ENCODE results near the gene INTS1.
A peak's percentile ranks its signal among the peaks of the same experiment; 100 is the strongest.

INTS1 gene

GRCh38 chr7:1541431-1542162 is 37.4 kb upstream of the INTS1 start:
- no peak for DNase-seq

- DNase-seq, result no peak
Measured at GRCh38 chr7:1540776-1541271, 36.6 kb upstream of the INTS1 start.

GRCh38 chr7:1539882-1540775 is 35.9 kb upstream of the INTS1 start:
- DNase-seq, result no peak

DNA sequence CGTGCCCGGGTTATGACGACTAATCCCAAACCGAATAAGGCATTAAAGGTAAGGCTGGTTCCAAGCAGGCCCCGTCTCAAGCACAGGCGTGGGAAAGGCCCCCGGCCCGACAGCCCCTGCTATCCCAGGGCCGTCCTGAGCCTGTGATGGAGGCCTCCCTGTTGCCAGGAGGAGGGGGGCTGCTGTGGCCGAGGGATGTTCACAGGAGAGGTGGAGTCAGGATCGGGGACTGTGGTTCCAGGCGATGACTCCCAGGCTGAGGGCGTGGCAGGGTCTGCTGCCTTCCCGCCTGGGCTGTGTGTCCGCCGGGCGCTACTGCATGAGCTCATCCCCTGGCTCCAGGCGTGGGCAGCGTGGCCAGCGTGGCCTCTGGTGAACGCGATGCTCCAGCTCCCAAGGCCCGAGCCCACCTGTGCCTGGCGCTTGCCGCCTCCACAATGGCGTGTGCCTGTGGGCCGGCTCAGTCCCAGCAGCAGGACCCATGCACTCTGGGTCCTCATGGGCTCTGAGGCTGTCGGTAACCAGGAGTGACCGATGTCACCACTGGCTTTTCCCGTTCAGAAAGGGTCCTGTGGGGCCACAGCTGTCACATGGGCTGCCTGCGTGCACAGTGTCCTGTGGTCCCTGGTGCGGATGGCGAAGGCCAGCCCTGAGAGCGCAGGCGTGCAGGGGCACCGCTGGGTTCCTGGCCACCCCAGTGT is 35.1 kb upstream of the INTS1 start:
- no peak for DNase-seq

DNA sequence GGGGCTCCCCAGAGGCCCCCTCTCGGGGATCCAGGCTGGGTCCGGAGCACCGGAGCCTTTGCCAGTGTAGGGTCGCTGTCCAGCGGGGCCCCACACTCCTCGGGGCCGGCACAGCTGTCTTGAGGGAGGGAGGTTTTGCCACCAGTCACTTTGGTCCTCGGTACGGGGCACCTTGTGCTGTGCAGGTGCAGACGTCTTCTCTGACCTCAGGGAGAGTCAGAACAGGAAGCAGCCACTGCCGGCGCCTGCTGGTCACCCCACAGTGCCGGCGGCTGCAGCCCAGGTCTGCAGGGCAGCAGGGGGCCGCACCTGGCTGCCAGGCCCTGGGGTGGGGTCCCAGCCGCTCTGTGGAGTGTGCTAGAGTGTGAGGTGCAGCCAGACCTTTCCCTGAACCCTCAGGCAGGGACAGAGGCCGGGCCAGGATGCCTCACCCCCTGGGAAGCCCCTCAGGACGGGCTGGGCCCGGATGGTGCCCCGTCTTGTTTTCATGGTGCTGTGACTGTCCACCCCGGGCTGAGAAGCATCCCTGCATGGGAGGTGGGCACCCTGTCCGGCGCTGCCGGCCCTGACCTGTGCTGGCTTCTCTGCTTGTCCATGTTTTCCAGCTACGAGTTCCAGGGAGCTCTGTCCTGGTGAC is 34.5 kb upstream of the INTS1 start:
- DNase-seq, result no peak

DNA sequence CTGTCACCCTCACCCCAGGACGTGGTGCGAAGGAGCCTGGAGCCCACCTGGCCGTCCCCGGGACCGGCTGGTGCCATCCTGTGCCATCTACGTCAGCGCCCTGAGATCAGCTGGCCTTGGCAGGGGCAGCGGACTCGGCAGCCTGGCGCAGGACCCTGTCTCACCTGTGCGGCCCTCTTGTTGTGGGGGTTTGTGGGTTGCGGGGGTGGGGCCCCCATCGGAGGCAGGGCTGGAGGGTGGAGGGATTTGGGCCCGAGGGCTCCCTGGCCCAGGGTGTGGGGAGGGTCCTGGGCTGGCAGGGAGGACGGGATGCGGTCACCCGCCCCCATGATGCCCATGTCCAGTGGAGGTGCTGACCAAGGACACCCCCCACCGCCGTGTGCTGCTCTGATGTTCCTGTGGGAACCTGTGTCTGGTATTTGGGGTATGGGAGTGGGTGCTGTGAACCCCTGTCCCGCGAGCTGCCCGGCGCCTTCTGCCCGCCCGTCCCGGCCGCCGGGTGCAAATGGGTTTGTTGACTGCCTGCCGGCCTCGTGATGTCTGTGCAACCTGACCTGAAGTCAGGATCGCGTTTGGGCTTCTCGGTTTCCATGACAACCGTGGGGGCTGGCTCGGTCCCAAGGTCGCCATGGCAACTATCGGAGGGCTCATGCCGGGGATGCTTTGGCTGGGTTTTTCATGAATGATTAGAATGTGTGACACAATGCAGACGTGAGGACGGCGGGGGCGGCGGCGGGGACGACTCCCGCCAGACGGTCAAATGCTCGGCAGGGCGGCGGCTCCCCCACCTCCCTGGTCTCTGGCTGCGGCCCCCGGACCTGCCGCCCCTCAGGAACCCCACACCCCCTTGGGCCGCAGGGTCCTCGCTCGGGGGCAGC is 33.6 kb upstream of the INTS1 start:
- DNase-seq, result no peak

GRCh38 chr7:1536743-1537534 is 32.8 kb upstream of the INTS1 start:
- DNase-seq, result no peak

GRCh38 chr7:1536455-1536742 is 32.2 kb upstream of the INTS1 start:
- no peak for DNase-seq

DNA sequence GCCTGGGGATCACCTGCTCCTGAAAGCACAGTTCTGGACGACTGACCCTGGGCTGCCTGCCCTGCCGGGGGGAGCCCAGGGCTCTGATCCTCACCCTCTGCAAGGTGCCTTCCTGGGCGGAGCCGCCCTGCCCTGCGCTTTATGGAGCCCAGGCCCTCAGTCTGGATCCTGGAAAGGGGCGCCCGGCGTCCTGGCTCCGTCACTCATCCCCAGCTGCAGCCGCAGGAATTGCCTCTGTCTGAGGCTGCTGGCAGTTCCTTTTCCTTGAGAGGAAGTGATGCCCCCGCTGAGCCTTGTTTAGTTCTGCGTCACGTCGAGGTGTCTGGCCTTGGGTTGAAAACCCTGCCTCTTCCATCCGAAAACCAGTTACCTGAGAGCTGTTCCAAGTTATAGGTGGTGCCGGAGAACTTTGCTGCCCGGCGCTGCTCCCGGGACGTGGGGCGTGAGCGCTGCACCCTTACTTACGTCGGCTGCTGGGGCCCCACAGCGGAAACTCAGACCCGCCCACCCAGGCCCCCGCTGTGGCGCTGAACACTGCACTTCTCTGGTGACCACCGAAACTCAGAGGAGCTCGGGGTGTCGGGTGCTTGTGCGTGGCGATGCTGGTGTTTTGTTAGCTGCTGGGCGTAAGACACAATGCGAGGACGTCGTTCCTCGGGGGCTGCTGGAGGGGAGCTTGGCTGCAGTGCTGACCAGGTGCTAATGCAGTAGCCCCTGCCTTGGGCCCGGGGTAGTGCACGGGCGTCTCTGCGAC is 31.7 kb upstream of the INTS1 start:
- no peak for DNase-seq

DNA sequence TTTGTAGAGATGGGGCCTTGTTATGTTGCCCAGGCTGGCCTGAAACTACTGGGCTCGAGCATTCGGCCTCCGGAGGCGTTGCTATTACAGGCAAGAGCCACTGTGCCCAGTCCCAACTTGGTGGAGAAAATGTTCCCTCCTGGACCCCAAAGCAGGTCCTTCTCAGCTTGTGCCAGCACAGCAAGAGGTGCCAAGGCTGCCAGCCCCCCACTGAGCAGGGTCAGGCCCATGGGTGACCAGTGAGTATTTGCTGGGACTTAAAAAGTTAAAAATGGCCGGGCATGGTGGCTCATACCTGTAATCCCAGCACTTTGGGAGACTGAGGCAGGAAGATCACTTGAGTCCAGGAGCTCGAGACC is 30.9 kb upstream of the INTS1 start:
- no peak for DNase-seq

DNA sequence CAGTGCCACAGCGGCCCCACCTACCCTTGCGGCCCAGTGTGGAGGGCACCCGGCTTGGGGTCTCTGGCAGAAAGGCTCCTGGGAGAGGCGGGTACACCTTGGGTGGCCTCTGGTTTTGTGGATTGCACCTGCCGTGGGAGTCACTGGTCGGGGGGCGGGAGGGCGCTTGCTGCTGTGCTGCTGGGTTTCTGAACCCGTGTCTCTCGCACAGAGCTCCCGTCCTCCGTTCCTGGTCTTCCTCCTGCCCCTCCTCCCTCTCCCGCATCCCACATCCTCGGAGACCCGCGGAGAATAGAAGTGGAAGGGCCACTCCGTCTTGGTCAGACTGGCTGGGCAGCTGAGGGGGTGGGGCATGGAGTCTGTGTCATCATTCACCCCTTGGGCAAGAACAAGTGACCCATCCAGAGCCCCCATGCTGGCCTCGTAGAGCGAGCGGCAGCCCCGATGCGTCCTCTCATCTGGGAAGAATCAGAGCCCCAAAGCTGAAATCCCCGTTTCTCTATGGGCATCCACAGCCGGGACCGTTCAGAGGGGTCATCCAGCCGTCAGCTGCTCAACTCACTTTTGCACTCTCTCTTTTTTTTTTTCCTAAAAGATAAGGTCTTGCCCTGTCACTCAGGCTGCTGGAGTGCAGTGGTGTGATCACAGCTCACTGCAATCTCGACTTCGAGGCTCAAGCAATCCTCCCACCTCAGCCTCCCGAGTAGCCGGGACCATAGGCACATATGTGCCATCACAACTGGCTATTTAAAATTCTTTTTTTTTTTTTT is 30.3 kb upstream of the INTS1 start:
- no peak for DNase-seq

- DNase-seq, result peak; percentile 55 to 69
Measured at GRCh38 chr7:1533547-1534329, 29.5 kb upstream of the INTS1 start.

- DNase-seq, result no peak
Measured at GRCh38 chr7:1533255-1533546, 29.0 kb upstream of the INTS1 start.

DNA sequence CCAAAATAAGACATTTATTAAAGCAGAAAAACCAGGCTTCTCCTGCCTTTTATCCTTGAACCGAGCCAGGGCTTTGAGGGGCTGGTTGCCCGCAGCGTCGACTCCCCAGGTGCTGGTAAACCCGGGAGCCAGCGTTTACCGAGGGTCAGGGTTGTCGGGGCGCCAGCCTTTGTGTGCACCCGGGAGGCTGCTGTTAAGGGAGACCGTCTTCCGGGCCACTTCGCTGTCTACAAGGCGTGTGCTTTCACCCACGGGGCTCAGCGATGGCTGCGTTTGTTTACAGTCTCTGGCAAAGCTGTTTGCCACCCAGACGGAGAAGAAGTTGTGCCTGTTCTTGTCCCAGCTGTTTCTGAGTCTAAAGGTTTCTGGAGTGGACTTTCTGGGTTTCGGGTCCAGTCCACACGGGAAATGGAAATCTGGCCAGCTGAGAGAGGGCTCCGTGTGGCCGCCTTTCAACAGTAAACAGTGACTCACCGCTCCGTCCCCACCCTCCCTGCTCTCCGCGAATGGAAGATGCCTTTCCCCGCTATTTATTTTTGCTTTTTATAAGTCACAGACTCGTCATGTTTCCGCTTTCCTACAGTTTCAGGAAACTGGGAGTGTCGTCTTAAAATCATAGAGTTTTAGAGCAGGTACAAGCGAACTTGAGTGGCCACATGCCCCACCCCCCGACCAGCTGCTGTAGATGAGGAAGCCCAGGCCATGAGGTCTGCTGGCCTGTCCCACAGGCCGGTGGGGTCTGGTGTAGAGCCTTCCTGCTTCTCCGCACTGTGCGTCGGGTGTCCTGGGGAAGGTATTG is 28.5 kb upstream of the INTS1 start:
- DNase-seq, result peak; percentile 70

GRCh38 chr7:1531979-1532455 is 27.8 kb upstream of the INTS1 start:
- DNase-seq, result peak in 1 of 2 experiments; percentile 39

DNA sequence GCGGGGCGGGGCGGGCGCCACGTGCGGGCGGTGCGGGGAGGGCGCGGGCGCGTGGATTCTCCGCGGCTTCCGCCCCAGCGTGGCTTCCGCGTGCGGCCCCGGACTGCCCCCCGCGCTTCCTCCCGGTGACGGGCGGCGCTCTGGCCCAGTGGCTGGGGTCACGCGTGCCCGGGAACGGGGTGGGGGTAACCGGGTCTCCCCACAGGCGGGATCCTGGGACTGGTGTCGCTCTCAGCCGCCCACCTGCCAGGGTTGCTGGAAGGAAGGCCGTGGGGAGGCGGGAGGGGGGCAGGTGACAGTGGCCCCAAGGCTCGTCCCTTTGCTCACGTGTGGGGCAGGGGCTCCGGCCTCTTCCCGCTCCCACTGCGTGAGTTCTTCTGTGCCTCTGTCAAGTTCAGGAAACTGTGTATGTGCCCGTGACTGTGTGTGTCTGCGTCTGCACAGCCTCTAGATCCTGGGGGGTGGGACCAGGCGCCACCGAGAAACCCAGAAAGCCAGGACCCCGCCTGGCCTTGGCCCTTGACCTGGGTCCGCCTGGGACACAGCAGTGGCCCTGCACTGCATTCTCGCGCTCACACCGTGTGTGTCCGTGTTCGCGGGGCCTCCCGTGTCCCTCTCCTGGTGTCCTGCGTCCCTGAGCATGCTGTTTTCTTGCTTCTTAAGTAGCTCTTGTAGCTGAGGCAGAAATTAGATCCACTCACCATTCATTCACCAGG is 27.2 kb upstream of the INTS1 start:
- DNase-seq, result peak; percentile 48 to 52

GRCh38 chr7:1530946-1531262 is 26.7 kb upstream of the INTS1 start:
- peak in 1 of 2 experiments; percentile 35 for DNase-seq
